ENCODE results near the gene UNC45A.

DNA sequence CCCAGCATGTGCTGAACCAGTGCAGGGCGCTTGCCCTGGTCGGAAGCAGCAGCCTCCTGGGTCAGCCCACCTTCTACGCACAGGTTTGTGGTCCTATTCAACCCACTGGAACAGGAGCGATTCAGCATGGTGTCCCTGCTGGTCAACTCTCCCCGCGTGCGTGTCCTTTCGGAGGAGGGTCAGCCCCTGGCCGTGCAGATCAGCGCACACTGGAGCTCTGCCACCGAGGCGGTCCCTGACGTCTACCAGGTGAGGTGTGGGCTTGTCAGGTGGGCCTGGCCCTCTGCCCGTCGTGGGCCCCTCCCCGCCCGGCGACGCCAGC lies 23.8 kb upstream of the UNC45A start:
- no peak for TF ChIP-seq CTCF (IDR thresholded peaks at IDR 0.05)
- TF ChIP-seq POLR2A (IDR thresholded peaks at IDR 0.05) = no peak
- no peak for TF ChIP-seq EP300 (IDR thresholded peaks at IDR 0.05)

All from ovary (tissue), 3 donors.